Measurements from ENCODE around the gene MRPS22.
"Not testable (repeated sequence)": the region's sequence is repeated elsewhere in the genome, so short reads cannot be mapped to it uniquely, and the experiment has no call there.

Gene MRPS22

GRCh38 chr3:139396707-139397106 lies 52.9 kb downstream of the MRPS22 start:
- DNase-seq (ENCODE audit: low spot score), result no peak

DNA sequence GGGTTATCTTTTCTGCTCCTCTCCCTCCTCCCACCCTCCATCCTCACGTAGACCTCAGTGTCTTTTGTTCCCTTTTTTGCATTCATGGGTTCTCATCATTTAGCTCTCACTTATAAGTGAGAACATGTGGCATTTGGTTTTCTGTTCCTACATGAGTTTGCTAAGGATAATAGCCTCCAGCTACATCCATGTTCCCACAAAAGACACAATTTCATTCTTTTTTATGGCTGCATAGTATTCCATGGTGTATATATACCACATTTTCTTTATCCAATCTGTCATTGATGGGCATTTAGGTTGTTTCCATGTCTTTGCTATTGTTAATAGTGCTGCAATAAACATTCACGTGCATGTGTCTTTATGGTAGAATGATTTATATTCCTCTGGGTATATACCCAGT lies 57.3 kb downstream of the MRPS22 start:
- not testable (repeated sequence) for DNase-seq (ENCODE audit: low spot score)

Measured in activated CD4-positive, alpha-beta T cell treated with anti-CD3 and anti-CD28 coated beads, Interleukin-2, Interleukin-4, amounts not matched to agents 100 ng/mL and 50 ng/mL, durations not matched to agents 16 hours and 8 hours (primary cell).